Stimulated activated CD8-positive, alpha-beta memory T cell treated with anti-CD3 and anti-CD28 coated beads, Interleukin-12 subunit alpha, Interleukin-12 subunit beta, amount 100 ng/mL, for 24 hours (primary cell): ENCODE measurements around the gene ATAD2B.

ENCODE experiments used
- DNase-seq: peaks from one replicate; pipeline ENCODE4 v3.0.0-alpha.2; 2020; ENCODE audit errors: extremely low read depth

ATAD2B gene

GRCh38 chr2:23703037-23703582, 223.8 kb downstream of the ATAD2B start:
- no peak for DNase-seq

- DNase-seq: no peak
Observed at GRCh38 chr2:23700627-23701026, 226.3 kb downstream of the ATAD2B start.

- no peak for DNase-seq
Observed at GRCh38 chr2:23699580-23699925, 227.4 kb downstream of the ATAD2B start.

GRCh38 chr2:23698721-23699579, 228.0 kb downstream of the ATAD2B start:
- DNase-seq: no peak
